ENCODE results near the gene PNMA6E.
"Not testable (repeated sequence)": the region's sequence is repeated elsewhere in the genome, so short reads cannot be mapped to it uniquely, and the experiment has no call there.

Gene PNMA6E

DNA sequence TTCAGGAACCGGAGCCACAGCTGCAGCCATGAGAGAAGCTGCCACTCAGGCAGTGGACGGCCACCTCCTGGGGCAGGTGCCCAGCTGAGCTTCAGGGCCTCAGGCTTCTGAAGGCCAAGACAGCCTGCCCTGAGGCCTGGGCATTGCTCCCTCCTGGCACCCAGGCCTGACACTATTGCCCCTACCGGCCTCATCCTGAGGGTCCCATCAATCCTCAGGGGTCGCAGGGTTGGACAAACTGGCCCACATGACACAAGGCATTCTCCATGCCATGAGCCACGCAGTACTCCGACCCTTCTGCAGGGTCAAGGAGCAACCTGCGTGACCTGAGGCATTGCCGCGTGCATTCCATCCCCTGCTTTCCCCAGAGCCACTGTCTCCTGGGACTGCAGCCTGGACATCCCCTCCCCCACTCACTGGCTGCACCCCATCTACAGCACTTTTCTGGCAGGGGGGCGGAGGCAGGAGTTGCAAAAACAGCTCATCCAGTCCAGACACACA is 7.1 kb upstream of the PNMA6E start:
- no peak for DNase-seq

DNA sequence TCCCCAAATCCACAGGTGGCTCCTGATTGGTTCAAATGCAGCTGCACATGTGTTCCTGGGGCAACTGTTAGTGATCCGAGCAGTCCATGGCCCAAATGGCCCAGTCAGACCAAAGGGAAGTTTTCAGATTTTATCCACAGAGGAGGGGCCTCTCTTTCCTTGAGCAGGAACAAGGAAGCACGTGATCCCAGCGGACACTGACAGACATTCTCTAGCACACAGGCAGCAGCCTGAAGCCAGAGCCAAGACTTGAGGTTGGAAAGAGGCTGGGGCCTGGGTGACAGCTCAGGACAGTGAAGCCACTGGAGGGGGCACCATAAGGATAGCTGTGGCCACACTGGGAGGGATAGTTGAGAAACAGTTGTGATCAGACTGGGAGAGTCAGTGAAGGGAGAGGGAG is 6.6 kb upstream of the PNMA6E start:
- DNase-seq, result no peak

DNA sequence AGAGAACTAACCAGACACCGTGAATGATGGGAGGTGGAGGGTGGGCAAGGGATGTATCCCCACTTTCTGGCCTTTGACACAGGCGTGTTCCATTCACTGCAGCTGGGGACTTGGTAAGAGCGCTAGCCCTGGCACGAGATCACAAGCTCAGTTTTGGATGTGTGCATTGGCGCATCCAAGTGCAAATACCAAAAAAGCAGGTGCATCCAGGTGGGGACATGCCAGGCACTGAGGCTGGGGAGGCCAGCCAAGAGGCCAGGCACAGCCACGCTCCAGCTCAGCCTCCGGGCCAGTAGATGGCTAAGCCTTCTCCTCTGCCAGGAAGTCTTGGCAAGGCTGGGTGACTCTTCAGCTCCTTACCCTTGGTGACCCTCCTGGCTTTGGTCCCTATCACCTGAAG is 5.8 kb upstream of the PNMA6E start:
- no peak for DNase-seq

DNA sequence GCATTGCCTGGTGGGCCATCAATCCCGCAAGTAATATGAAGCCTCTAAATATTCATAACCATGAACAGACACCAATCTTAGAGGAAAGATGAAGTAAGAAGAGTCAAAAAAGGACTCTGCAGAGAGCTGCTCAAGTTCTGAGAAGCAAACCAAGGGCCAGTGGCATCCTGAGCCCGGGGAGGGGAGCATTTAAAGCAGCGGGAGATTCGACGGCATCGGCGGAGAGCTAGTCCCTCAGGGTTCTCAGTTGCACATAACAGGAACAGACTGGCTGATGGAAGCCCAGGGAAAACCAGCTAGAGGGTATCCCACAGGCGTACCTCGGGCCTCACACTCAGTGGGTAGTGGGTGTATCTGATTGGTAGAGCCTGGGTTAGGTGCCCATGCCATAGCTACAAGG is 4.9 kb upstream of the PNMA6E start:
- DNase-seq, result no peak

DNA sequence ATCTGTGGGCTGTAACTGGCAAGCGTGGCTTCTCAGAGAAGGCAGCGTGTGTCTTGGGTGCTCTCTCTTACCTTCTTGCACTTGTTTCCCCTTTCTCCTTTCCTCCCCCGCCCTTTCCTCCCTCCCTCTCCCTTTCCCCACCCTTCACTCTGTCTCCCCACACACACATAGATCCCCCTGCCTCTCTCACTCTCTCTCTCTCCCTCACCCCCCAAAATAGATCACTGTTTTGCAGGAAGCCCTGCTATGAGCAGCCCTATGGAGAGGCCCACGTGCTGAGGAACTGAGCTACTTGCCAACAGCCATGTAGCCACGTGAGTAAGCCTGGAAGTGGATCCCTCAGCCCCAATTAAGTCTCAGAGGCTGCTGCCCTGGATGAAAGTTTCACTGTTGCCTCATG is 4.3 kb upstream of the PNMA6E start:
- no peak for DNase-seq

DNA sequence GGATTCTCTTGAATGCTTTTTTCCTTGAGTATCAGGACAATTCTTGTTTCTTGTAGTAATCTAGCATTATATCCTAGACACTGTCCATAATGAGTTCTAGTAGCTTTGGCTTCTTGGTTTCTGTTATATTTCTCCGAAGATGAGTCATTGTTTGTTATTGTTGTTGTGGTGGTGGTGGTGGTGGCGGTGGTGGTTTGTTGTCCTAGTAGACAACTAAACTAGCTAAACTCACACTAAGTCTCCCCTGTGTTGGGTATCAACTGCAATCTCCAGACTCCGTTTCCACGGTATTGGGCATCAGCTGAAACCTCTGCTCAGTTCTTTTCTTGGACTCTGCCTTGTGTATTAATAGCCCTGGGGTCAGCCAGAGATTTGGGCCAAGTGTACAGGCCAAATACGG is 3.2 kb upstream of the PNMA6E start:
- DNase-seq, result not testable (repeated sequence)

DNA sequence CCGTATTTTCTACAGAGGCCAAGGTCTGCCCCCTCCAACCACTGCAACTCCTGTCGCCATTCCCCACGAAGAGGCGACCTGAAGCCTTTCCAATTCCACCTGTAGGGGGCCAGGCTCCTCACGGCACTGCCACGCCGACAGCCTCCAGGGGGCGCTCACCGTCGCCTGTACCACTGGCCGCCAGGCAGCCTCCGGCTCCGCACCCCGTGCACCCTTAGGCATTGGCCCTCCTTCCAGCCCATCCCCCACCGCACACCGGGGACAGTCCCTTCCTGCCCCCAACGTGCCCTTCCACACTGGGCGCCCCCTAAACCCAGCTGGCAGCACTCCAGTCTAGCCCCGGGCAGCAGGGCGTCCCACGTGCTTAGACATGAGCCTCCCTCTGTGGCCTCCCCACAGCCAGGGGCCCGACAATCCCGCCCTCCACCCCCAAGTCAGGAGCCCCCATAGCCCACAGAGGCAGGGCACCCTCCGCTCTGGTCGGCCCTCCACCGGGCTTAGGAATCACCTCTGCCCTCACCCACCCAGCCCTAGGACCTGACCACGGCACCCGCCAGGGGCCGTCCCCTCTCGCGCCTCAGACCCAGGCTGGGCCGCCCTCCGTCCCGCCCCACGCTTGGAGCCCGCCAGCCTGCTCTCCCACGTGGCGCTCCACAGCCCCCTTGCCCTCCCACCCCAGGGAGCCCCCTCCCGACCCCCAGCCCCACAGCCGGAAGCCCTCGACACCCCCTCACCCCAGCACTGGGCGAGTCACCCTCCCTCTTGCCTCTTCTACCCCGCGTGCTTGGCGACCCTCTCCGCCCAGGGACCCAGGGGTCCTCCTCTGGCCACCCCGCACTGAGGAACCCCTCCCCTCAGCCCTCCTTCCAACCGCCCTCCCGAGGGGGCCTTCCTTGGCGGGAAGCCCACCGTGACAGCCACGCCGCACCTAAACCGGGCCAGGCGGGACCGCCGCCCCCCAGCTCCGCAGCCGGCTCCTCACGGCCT is 711 bp downstream of the PNMA6E start:
- no peak for DNase-seq

DNA sequence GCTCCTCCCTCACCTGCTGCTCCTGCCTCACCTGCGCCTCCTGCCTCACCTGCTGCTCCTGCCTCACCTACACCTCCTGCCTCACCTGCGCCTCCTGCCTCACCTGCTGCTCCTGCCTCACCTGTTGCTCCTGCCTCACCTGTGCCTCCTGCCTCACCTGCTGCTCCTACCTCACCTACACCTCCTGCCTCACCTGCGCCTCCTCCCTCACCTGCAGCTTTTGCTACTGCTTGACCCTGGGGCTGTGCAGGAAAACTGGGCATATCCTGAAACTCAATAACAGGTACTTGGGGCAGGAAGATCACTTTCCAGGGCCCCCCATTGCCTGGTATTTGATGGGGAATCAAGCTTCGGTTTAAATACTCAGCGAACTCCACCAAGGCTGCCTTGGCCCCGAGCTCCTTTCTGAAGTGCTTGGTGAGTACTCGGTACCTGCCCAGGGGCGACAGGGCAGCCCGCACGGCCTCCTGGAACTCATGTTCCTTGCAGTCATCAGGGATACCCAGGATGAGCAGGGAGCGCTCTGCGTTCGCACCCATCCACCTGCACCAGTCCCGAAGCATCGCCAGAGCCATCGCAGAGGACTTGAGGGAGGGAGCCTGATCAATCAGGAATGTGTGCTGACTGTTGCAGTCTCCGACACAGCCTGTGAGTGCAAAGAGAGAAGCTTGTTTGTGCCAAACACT is 2.7 kb downstream of the PNMA6E start:
- DNase-seq, result no peak

DNA sequence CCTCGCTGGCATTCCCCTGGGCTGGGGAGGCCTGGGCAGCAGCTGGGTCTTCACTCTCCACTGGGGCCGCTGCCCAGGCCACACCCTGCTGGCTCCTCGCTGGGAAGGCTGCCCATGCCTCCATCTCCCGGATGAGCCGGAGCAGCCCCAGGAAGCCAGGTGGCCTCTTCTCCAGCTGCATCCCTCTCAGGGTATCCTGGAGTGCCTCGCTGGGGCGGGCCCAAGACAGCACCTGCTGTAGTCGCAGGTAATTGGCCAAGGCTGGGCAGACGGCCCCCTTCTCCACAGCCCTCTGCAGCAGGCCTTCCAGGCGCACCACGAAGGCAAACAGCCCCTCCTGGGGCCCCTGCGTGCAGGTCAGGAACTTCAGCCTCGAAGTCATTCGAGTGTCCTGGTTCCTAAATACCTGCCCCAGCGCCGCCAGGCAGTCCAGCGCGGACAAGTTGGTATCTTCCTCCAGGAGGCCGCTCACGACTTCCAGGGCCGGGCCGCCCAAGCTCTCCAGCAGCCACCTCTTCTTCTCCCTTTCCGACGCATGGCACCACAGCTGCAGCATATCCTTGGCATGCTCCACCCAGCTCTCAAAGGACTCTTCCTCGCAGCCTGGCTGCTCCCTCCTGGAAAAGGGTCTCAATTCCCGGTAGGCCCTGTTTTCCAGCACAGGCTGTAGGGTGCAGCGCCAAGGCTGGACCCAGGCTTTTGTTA is 3.7 kb downstream of the PNMA6E start:
- no peak for DNase-seq

DNA sequence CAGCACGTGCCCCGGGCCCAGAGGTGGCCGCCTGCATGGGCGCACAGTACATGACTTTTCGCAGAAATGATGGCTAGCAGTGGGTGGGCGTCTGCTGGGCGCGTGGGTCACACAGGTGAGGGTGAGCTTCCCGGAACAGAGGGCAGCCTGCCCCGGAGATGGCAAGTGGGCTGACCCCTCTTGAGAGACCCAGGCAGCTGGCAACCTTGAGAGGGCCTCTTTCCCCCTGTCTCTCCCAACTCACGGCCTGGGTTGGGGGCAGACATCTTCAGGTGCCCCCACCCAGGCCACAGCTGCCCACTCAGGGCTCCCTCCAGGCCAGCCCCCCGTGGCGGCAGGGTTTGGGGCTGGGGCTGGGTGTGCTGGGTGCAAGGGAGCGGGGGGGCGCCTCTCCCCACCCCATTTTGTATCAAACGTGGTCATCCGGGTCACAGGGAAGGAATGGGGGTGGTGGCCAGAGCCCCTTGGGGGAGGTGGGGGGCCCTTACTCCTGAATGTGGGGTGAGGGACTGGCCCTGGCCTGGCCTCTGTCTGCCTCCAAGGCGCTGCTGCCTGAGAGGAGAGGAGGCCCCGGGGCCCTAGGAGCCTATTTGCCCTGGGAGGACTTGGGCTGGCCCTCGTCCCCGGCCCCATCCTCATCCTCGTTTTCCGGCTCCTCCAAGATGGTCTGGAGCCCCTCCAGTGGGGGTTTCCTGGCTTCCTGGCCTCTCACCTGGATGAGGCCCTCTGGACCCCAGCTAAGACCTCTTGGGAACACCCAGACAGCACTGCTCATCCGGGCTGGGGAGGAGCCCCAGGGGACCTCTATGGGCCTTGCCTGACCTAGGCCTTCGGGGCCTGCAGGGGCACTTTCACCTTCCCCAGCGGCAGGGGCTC is 4.6 kb downstream of the PNMA6E start:
- DNase-seq, result no peak

DNA sequence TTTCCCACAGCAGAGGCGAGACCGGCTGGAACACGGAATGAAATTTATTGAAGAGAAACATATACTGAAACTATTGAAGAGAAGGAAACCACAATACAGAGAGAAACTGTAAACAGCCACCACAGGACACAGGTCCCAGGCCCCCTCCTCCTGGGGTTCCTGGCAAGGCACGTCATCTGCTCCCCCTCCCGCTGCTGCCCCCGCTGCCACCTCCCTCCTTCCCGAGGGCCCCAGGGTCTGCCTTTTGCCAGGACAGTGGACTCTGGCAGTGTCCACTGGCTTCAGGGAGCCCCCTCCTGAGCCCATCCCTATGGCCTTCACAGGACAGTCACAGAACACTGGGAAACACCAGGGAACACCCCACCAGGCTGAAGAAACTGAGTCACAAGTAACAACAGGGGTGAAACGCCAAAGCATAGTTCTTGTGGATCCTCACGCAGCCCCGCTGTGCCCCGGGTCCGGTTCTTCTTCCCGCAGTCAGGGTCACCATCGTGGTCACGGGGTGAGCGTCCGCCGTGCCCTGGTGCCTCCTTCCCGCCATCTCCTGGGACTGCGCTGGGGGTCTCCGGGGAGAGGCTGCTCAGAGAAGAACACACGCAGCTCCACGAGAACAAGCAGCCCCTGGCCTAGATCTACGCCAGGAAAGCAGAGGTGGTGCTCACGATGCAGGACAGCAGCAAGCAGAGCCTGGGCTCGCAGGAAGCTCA is 5.4 kb downstream of the PNMA6E start:
- no peak for DNase-seq

DNA sequence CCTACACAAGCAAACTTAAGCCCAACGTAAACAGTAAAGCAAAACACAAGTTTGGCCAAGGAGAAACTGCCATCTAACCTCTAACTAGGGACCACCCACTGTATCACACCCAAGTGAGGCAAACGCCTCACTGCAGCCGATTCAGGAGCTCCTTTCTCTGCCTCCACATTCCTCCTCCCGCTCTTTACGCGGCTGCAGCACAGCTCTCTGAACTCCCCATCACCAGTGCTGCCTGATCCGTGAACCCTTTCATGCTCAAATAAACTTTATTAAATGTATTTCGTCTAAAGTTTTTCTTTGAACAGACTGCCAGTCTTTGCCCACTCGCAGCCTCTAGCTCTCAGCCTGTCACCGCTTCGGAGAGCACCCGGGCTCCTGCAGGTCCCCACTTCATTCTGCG is 6.5 kb downstream of the PNMA6E start:
- DNase-seq, result no peak

DNA sequence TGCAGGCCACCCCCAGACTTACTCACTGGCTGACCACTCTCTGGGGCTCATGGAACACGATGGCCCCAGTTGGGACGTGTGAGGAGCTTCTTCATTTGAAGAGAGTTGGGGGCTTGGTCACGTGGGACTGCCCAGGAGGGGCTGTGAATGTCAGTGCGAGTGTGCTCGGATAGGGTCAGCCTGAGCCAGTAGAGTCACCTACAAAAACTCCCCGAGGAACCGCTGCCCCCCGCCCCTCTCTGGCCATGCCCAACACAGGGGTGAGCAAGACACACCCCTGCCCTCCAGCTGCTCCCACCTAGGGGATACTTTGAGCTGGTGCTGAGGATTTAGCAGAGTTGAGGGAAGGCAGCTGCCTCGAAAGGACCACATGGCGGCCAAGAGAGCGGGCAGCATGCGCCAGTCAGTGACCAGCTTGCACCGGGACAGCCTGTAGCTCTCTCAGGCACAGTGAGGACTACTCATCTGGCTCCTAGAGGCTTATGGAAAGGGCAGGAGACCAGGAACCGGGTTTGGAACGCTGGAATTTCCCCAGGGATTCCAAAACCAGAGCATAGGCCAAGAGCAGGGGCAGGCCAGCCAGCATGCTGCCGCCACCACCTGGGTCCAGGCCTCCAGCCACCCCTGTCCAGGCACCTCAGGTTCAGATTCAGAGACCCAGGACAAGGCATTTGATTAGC is 8.4 kb downstream of the PNMA6E start:
- no peak for DNase-seq

DNA sequence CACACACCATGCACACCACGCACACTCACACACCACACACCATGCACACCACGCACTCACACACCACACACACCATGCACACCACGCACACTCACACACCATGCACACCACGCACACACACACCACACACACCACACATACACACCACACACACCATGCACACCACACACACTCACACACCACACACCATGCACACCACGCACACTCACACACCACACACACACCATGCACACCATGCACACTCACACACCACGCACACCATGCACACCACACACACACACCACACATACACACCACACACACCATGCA is 11.7 kb downstream of the PNMA6E start:
- not testable (repeated sequence) for DNase-seq

DNA sequence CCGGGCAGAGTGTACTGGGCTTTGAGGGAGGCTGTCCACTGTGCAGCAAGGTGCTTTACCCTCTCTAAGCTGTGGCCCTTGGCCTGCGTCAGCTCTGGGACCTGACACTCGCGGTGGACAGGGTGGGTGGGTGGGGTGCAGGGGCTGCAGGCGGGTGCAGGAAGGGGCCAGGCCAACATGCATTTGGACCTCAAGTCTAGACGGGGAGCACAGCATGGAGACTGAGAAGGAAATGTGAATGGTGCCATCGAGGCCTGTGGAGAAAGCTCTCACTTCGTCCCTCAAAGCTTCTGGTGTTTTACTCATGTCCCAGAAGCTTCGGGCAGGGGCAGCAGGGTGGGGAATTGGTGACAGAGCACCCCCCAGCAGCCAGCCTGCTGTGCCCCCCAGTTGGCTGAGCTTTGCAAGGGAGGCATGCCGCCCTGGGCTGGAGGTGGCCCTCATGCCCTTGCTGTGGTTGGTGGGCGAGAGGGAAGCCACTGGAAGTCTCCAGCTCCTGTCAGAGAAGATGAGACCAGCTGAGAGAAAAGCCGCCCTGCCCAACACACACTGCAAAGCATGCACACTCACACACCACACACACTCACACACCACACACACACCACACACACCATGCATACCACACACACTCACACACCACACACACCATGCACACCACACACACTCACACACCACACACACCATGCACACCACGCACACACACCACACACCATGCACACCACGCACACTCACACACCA is 12.3 kb downstream of the PNMA6E start:
- no peak for DNase-seq

DNA sequence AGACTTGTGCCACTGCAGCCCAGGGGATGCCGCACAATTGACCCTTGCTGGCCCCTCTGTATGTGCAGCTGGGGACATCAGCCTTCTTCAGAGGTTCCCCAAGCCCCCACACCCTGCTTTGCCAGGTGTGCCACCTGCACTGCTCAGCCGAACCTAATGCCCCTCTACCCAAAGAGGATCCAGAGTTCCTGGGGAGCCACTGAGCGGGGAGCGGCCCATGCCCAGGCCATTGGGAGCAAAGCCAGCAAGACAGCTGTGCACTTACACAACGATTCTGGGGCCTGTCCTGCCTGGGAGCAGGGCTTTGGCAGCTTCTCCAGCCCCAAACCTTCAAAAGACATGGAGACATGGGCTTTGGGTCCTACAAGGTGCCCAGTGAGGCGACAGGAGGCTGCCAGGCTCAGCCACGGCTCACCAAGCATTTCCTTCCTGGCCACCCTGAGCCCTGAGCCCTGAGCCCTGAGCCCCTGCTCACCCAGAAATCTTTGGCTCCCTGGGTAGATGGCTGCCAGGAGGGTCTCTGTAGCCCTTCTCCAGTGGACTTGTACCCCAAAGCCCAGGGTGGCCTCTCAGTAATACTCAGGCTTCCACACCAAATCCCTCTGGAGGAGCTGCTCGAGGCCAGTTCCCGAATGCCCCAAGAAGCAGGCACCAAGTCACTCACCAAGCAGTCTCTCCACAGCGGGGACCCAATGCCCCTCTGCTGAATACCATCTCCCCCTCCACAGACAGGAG is 13.0 kb downstream of the PNMA6E start:
- no peak for DNase-seq

DNA sequence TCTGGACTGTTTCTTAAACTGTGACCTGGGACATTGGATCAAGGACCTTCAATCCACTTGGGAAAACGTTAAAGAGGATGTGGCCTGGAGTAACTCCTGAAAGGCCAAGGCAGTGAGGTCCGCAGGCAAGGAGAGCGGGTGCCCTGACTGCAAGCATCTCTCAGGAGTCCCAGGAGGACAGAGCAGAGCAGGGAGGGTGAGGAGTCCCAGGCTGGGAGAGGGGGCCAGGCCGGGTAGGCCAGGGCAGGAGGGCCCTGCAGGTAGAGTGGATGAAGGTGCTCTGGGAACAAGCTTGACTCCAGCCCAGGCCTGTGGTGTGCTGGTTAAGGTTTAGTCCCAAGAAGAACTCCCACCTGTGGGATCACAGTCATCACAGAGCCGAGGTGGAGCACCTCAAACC is 13.8 kb downstream of the PNMA6E start:
- DNase-seq, result no peak

DNA sequence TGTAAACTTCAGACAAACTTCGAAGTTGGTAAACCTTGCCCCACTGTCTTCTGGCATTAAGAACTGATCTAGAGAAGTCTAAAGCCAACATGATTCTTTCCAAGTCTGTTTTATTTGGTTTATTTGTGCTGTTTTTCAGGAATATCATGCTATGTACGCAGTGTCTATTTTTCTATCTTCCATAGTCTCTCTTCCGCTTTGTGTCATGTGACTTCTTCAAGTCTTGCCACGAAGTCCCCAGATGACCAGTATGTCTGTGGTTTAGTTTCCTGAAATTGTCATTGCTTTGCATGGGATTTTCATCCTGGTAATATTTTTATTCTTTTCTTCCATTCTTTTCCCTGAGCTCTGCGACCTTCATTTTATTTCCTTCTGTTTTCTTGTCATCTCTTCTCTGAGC is 15.1 kb downstream of the PNMA6E start:
- DNase-seq, result no peak

DNA sequence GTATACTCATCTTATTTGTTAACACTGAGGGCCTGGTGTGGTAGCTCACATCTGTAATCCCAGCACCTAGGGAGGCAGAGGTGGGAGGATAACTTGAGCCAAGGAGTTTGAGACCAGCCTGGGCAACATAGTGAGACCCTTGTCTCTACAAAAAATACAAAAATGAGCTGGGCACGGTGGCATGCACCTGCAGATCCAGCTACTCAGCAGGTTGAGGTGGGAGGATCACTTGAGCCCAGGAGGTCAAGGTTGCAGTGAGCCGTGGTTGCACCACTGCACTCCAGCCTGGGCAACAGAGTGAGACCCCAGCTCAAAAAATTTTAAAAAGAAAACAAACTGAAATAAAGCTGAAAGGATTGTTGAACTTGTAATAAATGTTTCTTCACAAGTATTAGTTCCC is 16.2 kb downstream of the PNMA6E start:
- DNase-seq, result not testable (repeated sequence)
